ENCODE measurements around the gene TRAPPC11.
"Not testable (repeated sequence)": the region's sequence is repeated elsewhere in the genome, so short reads cannot be mapped to it uniquely, and the experiment has no call there.

The TRAPPC11 gene

DNA sequence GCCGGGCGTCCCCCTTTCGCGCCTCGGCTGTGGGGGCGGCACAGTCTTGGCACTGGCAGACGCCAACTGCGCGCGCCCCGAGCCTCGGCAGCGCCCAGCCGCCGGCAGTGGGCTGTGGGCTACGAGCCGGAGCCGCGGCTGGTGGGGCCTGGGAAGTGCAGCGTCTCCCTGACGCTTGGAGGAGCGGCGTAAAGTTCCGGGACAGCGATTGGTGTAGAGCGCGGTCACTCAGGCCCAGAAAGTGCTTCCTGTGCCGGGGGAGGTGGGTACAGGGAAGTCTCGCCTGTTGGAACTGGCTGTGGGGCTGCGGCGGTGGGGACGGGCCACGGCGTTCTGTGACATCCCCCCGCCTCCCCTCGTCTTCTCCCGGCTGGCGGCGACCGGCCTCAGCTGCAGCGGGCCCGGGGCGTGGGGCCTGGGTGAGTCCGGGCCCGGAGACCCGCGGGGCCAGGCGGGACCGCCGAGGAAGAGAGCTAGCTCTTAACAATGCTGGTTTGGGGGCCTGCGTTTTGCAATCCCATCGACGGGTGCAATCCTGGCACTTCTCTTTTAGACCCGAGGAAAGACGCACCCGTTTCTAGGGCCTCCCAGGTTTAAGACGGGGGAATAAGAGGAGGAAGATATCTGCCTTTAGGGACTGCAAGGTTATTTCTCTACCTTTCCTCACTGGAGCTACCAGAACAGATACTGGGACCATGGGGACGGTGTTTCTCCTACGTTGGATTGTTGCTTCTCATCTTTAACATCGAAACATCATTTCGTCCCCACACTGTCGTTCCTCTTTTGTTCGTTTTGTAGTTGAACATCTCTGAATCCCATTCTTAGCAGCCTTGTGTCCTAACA, at the start of gene TRAPPC11, which contains the start of gene RWDD4:
TSS of gene TRAPPC11 (plus strand) at position 265 of the 843 bp plus-strand sequence. CDS start 4,575 bp downstream, outside the sequence.
TSS of gene RWDD4 (minus strand) at position 157 of the 843 bp plus-strand sequence. CDS start 233 bp downstream, outside the sequence.
- peak; percentile 99 for DNase-seq

DNA sequence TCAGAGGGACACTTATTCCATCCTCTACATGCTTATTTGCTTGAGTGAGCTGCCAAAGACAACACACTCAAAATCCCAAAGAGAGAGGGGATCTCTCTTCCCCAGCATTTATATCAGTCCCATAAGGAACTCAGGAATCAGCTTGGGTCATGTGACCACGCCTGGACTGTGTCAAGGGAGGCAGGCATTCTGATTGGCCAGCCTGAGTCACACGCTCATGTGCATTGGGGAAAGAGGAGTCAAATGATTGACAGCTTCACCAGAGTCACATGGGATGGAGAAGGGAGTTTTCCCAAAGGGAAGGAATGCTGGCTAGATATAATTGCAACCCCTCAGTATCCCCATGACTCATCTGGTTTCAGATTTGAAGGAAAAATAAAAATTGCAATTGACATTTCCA, 49.1 kb upstream of the TRAPPC11 start:
- no peak for DNase-seq

DNA sequence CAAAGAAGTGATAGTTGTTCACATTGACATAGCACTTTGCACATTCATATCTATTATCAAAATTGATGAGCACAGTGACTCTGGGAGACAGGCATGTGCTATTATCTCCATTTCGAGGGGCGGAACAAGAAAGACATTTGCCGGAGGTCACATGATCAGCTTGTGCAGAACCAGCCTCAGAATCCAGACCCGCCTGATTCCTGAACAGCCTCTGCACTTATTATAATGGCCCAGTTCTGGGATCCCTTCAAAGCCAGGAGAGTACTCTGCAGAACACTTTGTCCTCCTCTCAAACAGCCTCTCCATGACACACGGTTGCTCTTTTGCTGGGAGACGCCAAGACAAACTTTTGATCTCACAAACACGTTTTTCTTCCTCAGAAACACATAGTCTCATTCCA, 48.5 kb upstream of the TRAPPC11 start:
- DNase-seq, result peak; percentile 68

DNA sequence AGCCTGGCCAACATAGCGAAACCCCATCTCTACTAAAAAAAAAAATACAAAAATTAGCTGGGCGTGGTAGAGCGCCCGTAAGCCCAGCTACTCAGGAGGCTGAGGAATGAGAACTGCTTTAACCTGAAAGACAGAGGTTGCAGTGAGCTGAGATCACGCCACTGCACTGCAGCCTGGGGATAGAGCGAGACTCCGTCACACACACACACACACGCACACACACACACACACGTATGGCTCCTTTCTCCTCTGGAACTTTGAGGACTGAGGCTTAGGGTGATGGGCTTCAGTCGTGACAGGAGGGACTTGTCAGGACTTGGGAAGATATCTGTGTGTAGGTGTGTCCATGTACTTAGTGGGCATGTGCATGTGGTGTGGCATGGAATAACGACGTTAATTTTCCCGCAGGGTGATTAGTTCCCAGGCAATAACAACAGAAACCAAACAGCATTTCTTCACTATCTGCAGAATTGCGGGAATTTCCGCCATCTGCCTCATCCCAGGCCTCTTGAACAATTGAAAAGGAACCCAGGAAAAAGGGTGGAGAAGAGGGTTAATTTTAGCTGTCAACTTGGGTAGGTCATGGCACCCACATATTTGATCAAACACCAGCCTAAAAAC, 47.8 kb upstream of the TRAPPC11 start:
- DNase-seq, result peak; percentile 59

DNA sequence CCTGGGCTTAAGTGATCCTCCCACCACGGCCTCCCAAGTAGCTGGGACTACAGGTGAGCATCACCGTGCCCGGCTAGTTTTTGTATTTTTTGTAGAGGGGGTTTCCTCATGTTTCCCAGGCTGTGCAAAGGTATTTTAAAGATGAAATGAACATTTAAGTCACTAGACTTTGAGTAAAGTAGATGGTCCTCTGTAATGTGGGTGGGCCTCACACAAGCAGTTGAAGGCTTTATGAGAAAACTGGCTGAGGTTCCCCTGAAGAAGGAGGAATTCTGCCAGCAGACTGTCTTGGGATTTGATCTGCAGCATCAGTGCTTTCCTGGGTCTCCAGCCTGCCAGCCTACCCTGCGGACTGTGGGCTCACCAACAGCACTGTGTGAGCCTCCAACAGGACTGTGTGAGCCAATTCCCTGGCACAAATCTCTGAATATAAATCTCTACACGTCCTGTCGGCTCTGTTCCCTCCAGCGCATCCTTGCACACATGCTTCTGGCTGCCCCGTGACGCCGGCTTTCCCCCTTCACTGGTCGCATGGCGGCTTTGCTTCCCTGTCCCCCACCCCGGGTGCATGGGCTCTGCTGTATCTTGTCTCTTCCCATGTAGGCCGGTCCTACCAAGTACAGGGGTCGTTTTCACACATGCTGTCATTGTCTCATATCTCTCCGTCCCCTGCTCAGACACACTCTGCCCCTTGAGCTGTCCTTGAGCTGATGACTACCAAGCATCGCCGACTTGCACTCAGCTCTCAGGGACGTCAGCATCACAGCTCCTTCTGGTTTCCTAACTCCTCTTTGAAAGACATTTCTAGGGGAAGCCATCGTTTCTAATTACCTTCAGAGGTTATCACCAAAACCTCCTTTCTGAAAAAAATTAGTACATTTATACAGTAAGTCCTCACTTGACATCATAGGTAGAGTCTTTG, 46.5 kb upstream of the TRAPPC11 start:
- DNase-seq, result no peak

DNA sequence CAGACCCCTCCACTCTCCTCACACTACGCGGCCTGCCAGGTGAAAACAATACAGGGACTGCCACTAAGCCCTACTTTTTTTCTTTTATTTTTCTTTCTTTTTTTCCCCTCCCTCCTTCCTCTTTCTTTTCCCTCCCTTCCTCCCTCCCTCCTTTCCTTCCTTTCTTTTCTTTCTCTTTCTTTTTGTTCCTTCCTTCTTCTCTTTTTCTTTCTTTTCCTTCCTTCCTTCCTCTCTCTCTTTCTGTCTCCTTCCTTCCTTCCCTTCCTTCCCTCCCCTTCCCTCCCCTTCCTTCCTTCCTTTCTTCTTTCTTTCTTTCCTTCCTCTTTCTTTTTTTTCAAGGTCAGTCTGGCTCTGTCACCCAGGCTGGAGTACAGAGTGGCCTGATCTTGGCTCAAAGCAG, 42.0 kb upstream of the TRAPPC11 start:
- no peak for DNase-seq

DNA sequence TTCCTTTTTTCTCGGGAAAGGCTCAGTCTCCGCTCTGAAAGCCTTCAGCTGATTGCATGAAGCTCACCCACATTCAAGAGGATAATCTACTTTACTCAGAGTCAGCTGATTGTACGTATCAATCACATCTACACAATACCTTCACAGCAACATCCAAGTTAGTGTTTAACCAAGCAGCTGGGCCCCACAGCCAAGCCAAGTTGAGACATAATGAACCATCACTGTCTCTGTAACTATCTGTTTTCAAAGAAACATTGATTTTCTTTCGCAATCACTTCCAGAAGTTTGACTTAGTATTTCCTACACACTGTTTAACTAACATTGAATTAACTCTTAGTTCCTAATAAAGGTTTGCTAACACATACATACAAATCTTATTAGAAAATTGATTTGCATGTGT, 40.4 kb upstream of the TRAPPC11 start:
- no peak for DNase-seq

DNA sequence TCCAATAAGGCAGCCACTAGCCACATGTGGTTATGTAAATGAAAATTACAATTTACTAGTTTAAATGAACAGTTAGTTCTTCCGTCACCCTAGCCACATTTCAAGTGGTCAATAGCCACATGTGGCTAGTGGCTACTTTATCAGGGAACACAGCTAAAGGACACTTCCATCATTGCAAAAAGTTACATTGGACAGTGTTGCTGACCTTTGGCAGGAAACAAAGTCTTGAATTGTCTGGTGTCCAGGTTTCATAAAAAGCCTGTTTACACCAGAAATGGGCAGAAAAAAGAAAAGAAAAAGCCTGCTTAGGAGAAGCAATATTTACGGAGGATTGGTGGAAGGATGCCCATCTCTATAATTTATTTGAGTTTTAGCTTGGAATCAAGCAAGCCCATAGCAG, 38.7 kb upstream of the TRAPPC11 start:
- no peak for DNase-seq

DNA sequence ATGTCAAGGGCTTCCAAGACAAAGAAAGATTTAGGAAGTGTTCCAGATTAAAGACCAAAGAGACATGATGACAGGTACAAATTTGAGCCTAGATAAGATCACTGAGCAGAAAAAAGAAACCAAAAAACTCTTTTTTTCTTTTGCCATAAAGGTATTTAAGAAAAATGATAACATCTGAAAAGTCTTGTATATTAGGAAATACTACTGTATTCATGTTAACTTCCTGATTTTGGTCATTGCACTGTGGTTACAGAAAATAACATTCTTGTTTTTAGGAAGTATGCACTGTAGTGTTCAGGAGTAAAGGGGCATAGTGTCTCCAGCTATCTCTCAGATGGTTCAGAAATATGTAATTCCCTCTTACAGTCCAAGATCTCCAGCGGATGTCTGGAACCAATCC, 37.2 kb upstream of the TRAPPC11 start:
- no peak for DNase-seq

DNA sequence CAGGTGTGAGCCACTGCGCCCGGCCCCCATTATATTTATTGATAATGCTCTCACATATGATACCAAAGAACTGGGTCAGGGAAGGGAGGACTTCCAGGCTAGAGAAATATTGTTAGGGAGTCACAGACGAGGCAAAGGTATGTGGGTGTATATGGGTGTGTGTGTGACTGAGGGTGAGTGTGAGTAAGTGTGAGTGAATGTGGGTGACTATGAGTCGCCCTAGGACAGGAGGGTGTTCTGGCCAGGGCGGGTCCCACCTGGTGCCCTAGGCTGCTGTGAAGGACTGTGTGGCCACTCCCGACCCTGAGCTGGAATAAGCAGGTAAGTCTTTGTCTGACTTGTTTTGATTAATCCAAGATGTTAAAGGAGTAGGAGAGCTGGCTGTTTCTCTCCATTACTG, 34.5 kb upstream of the TRAPPC11 start:
- no peak for DNase-seq

DNA sequence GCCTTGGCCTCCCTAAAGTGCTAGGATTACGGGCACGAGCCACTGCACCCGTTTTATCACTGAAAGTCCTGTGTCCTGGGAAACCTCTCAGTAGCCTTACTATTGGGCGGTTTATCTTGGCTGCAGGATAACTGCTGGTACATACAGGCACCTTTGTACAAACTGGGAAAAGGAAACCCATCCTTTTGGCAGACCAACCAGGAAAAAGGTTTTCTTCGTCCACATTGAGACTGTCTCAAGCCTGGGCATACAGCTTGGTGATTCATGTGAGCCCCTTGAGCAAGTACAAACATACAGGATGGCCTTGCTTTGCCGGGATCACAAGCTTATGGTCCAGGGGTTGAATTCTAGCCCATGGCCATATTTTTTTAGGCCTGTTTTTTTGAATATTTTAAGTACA, 32.9 kb upstream of the TRAPPC11 start:
- DNase-seq, result no peak

DNA sequence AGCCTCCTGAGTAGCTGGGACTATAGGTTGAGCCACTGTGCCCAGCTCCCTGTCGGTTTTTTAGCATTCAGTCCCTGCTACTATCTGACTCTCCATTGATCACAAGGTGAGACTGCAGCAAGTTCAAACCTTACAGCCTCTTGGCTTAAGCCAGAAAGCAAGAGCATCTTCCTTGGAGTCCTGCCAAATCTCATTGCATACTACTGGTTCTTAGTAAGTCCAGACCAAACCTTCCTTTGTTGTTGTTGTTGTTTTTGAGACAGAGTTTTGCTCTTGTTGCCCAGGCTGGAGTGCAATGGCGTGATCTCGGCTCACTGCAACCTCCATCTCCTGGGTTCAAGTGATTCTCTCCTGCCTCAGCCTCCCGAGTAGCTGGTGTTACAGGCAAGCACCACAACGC, 31.8 kb upstream of the TRAPPC11 start:
- not testable (repeated sequence) for DNase-seq

DNA sequence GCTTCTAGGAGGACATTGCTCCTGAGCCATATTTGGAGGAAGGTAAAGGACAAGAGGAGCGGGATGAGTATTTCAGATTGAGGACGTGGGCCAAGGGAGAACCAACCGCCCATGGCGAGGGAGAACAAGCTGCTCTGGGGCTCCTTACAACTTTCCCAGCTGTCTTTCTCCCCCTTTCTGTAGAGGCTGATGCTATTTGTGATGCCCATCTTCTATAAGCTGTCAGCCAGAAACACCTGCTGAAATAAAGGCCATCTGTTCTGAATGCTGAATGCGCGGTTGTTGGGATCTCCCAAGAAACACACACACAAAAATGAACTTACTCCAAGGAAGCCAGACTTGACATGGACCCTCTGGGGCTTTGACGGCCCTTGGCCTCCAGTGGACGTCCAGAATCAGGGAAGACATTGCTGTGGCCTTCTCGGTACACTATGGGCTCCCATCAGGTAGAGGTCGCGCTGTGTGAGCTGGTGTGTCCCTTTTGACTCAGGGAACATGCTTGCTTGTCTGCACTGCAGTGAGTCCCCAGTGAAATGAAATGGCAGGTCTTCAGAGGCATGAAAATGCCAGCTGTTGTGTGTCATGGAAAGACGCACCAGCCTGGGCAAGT, 31.0 kb upstream of the TRAPPC11 start:
- no peak for DNase-seq

DNA sequence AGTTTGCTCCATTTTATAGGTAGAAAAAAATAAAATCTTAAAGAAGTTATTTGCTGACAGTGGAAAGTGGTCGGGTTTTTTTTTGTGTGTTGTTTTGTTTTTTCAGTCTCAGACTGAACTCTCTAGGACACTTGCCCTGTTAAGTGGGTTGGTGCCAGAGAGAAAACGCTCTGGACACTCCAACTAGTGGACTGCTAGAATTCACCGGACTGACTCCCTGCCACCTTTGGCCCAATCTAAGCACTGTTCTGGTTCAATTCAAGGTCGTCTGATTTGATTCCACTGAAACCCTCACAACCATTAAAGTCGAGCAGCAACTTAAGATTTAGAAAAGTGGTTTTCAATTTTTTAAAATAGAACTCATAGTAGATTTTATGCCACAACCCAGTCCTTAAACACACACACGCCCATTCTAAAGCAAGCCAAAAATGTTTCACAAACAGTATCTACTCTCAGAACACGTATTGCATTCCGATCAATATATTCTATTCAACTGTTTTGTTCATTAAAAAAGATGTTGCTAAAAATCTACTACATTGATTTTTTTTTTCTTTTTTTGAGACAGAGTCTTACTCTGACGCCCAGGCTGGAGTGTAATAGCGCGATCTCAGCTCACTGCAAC, 27.4 kb upstream of the TRAPPC11 start:
- no peak for DNase-seq

DNA sequence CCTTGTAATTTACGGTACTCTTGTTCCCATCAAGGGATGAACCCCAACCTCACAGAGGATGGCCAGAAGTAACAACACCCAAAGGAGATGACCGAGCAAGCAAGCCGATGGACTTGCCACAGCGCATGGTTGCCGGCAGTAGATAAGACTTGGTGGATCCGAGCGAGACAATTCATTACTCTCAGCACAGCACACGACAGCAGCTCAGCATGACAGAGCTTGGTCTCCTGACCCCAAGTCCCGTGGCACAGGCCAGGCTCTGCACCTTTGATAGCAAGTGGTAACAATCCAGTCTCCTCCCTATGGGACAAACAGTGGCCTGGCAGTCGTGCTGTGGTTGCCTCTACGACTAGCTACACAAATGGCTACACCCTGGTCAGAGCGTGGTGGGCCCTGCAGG, 26.4 kb upstream of the TRAPPC11 start:
- DNase-seq, result no peak

DNA sequence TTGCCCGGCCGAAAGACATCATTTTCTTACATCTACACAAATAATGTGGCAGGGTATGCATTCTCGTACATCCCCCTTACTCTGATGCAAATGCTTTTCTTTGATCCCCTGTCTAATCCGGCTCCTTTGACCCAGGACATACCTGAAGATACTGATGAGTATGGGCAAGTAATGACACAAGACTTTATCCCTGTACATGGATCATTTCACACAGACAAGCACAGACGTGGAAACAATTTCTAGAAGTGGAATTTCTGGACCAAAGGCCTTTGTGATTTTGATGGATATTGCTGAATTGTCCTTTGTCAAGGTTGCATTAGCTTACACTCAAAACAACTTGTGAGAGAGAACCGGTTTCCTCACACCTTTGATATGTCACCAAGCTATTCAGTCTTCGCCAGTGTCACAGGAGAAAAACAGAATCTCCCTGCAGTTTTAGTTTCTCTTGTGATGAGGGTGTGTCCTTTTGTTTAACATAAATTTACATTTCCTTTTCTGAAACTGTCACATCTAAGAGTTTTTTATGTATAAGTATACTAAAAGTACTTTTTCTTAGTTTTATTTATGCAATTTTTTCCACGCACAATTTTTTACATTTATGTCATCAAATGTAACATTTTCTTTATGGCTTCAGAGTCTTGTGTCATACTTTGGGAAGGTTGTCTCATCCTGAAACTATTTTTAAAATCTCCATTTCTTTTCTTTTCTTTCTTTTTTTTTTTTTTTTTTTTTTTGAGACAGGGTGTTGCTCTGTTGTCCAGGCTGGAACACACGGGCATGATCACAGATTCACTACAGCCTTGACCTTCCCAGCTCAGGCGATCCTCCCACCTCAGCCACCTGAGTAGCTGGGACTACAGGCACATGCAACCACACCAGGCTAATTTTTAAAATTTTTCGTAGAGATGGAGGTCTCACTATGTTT, 25.4 kb upstream of the TRAPPC11 start:
- DNase-seq, result no peak

DNA sequence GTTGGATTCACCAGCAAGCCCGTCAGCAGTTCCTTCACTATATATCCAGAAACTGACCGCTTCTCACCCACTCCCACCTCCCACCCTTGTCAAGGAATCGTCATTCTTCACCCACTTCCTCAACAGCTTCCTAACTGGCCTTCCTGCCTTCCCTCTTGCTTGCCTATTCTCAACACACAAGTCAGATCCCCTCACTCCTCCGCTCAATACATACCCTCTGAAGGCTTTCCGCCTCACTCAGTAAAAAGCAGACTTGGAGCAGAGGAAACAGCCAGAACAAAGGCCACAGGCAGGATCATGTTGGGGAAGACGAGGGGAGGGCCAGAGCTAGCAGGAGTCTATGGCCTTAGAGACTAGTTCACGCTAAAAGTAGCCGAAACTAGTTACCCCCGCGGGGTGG, 23.8 kb upstream of the TRAPPC11 start:
- peak; percentile 60 for DNase-seq

DNA sequence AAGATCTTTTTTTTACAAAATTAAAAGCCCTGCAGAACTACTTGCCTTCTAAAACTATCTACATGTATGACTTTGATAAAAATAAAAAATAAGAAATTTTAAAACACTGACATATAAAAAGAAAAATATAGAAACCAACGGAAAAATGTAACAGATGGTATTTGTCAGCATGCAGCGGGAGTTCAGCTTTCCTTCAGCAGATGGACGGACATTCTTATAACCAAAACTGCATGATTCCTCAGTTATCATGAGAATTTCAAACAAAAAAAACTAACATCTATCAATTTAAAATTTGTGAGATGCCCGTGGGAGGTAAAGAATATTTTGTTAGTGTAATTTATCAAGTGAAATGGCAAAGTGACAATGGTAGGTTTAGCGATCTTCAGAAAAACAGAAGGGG, 23.4 kb upstream of the TRAPPC11 start:
- no peak for DNase-seq

DNA sequence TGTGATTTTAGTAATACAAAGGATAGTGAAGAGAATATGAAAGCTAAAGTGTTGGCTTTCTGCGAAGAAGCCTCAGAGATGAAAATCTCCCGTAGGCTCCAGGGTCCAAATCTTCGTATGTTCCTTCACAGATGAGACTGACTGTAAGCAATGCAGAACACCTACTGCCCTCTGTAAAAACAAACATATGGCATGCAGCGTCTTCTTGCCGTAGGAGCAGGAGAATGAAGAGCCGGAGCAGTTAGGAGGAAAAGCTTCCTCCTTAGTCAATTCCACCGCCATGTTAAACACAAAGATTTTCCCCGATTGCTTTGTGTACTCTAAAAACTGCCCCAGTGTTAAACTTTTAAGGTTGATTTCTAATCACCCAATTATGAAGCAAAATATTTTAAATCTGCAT, 22.6 kb upstream of the TRAPPC11 start:
- no peak for DNase-seq

DNA sequence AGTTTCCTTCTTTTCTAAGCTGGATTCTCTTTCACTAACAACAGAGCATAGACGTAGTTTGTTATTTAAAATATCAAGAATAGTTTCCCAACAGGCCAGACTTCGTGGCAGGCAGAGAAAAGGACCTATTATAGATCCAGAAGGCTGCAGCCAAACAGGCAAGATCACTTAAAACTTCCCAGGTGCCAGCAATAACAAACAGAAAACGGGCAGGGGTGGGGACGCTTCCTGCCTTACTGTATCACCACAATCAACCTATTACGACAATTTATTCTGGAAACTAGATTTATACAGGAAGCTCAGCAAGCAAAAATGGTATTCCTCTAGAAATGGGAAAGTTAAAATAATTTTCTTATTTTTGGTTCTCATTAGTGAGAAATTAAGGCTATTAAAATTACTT, 22.2 kb upstream of the TRAPPC11 start:
- DNase-seq, result no peak

DNA sequence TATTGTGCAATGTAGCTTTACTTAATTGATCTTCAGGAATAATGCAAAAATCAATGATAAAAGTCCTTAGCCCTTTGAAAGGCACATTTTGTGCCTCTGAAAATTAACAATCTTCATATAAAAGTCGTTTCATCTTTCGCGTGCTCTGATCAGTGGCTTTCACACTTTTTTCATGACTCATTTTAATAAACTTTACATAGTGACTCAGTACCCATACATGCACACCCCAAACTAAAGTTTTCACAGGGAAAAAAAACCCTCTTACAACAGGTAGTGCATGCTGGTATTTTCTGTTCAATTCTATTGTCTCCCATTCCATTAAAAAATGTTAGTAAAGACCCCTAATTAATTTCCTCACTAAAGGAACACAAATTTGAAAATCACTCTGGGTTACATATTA, 21.6 kb upstream of the TRAPPC11 start:
- DNase-seq, result no peak

All from islet precursor cell (in vitro differentiated cells).